ENCODE data around the gene PAPPA. TPM values are rescaled to one million over a fixed set of nuclear protein-coding genes. Genes with fewer than 3 reads are reported as not detected.
A peak's percentile ranks its signal among the peaks of the same experiment; 100 is the strongest.

PAPPA gene
- total and polyA plus RNA-seq, 9 of the 15 experiments (the other 6 are each of a cell fraction or from before 2014, with no cell fraction given) = 0.06 to 0.18 (median 0.11) TPM

DNA sequence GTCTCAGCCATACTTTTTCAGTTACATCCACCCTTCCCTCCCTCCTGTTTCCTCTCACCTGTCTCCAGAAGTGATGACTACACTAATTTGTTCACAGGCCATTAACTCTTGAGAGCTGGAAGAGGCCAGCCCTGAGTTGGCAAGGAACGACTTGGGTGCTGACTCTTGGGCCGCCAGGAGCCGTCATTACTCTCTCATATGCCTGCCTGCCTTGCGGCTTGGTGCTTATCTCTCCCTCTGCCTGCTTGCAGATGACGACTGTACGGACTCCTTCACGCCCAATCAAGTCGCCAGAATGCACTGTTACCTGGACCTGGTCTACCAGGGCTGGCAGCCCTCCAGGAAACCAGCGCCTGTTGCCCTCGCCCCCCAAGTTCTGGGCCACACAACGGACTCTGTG lies 66.1 kb downstream of the PAPPA start (continued):
- TF ChIP-seq ZKSCAN3 (CRISPR knock-in tag; IDR thresholded peaks at IDR 0.05) (no peak), KHSRP (IDR thresholded peaks at IDR 0.05) (no peak), MAZ (CRISPR knock-in tag; conservative IDR thresholded peaks at IDR 0.05 in 1 of 2, IDR thresholded peaks at IDR 0.05 in 1 of 2) (no peak), ZNF696 (CRISPR knock-in tag; conservative IDR thresholded peaks at IDR 0.05) (no peak), RB1 (IDR thresholded peaks at IDR 0.05; ENCODE audit: low read depth) (no peak), MCM2 (IDR thresholded peaks at IDR 0.05; ENCODE audit: low read depth) (no peak), ATF1 (CRISPR knock-in tag; IDR thresholded peaks at IDR 0.05) (no peak), ATF1 (tag; IDR thresholded peaks at IDR 0.05) (peak; percentile 84), WHSC1 (IDR thresholded peaks at IDR 0.05; ENCODE audit: low read length) (no peak), GTF2A2 (tag; IDR thresholded peaks at IDR 0.05) (no peak), BCOR (IDR thresholded peaks at IDR 0.05) (no peak), ZNF384 (IDR thresholded peaks at IDR 0.05; ENCODE audit: low read depth, low read length) (no peak), ZNF717 (CRISPR knock-in tag; IDR thresholded peaks at IDR 0.05) (no peak)
- TF ChIP-seq, protein P1, sequence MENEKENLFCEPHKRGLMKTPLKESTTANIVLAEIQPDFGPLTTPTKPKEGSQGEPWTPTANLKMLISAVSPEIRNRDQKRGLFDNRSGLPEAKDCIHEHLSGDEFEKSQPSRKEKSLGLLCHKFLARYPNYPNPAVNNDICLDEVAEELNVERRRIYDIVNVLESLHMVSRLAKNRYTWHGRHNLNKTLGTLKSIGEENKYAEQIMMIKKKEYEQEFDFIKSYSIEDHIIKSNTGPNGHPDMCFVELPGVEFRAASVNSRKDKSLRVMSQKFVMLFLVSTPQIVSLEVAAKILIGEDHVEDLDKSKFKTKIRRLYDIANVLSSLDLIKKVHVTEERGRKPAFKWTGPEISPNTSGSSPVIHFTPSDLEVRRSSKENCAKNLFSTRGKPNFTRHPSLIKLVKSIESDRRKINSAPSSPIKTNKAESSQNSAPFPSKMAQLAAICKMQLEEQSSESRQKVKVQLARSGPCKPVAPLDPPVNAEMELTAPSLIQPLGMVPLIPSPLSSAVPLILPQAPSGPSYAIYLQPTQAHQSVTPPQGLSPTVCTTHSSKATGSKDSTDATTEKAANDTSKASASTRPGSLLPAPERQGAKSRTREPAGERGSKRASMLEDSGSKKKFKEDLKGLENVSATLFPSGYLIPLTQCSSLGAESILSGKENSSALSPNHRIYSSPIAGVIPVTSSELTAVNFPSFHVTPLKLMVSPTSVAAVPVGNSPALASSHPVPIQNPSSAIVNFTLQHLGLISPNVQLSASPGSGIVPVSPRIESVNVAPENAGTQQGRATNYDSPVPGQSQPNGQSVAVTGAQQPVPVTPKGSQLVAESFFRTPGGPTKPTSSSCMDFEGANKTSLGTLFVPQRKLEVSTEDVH (IDR thresholded peaks at IDR 0.05; ENCODE audit: low read depth, partially characterized antibody) = no peak
- TF ChIP-seq, protein P2, sequence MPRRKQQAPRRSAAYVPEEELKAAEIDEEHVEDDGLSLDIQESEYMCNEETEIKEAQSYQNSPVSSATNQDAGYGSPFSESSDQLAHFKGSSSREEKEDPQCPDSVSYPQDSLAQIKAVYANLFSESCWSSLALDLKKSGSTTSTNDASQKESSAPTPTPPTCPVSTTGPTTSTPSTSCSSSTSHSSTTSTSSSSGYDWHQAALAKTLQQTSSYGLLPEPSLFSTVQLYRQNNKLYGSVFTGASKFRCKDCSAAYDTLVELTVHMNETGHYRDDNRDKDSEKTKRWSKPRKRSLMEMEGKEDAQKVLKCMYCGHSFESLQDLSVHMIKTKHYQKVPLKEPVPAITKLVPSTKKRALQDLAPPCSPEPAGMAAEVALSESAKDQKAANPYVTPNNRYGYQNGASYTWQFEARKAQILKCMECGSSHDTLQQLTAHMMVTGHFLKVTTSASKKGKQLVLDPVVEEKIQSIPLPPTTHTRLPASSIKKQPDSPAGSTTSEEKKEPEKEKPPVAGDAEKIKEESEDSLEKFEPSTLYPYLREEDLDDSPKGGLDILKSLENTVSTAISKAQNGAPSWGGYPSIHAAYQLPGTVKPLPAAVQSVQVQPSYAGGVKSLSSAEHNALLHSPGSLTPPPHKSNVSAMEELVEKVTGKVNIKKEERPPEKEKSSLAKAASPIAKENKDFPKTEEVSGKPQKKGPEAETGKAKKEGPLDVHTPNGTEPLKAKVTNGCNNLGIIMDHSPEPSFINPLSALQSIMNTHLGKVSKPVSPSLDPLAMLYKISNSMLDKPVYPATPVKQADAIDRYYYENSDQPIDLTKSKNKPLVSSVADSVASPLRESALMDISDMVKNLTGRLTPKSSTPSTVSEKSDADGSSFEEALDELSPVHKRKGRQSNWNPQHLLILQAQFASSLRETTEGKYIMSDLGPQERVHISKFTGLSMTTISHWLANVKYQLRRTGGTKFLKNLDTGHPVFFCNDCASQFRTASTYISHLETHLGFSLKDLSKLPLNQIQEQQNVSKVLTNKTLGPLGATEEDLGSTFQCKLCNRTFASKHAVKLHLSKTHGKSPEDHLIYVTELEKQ (CRISPR knock-in tag; IDR thresholded peaks at IDR 0.05) = no peak
- TF ChIP-seq, protein P3, sequence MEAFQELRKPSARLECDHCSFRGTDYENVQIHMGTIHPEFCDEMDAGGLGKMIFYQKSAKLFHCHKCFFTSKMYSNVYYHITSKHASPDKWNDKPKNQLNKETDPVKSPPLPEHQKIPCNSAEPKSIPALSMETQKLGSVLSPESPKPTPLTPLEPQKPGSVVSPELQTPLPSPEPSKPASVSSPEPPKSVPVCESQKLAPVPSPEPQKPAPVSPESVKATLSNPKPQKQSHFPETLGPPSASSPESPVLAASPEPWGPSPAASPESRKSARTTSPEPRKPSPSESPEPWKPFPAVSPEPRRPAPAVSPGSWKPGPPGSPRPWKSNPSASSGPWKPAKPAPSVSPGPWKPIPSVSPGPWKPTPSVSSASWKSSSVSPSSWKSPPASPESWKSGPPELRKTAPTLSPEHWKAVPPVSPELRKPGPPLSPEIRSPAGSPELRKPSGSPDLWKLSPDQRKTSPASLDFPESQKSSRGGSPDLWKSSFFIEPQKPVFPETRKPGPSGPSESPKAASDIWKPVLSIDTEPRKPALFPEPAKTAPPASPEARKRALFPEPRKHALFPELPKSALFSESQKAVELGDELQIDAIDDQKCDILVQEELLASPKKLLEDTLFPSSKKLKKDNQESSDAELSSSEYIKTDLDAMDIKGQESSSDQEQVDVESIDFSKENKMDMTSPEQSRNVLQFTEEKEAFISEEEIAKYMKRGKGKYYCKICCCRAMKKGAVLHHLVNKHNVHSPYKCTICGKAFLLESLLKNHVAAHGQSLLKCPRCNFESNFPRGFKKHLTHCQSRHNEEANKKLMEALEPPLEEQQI (IDR thresholded peaks at IDR 0.05) = no peak
- TF ChIP-seq, protein P4, sequence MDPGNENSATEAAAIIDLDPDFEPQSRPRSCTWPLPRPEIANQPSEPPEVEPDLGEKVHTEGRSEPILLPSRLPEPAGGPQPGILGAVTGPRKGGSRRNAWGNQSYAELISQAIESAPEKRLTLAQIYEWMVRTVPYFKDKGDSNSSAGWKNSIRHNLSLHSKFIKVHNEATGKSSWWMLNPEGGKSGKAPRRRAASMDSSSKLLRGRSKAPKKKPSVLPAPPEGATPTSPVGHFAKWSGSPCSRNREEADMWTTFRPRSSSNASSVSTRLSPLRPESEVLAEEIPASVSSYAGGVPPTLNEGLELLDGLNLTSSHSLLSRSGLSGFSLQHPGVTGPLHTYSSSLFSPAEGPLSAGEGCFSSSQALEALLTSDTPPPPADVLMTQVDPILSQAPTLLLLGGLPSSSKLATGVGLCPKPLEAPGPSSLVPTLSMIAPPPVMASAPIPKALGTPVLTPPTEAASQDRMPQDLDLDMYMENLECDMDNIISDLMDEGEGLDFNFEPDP (CRISPR knock-in tag; IDR thresholded peaks at IDR 0.05) = no peak
- TF ChIP-seq, protein P5, sequence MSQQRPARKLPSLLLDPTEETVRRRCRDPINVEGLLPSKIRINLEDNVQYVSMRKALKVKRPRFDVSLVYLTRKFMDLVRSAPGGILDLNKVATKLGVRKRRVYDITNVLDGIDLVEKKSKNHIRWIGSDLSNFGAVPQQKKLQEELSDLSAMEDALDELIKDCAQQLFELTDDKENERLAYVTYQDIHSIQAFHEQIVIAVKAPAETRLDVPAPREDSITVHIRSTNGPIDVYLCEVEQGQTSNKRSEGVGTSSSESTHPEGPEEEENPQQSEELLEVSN (IDR thresholded peaks at IDR 0.05; ENCODE audit: borderline replicate concordance in 1 of 2, extremely low read depth in 1 of 2, insufficient read depth in 1 of 2, insufficient read length in 1 of 2, low read depth in 1 of 2, low read length in 1 of 2, poor library complexity in 1 of 2, severe bottlenecking in 1 of 2) = no peak
